ENCODE measurements around the gene TMEM179.

The TMEM179 gene

DNA sequence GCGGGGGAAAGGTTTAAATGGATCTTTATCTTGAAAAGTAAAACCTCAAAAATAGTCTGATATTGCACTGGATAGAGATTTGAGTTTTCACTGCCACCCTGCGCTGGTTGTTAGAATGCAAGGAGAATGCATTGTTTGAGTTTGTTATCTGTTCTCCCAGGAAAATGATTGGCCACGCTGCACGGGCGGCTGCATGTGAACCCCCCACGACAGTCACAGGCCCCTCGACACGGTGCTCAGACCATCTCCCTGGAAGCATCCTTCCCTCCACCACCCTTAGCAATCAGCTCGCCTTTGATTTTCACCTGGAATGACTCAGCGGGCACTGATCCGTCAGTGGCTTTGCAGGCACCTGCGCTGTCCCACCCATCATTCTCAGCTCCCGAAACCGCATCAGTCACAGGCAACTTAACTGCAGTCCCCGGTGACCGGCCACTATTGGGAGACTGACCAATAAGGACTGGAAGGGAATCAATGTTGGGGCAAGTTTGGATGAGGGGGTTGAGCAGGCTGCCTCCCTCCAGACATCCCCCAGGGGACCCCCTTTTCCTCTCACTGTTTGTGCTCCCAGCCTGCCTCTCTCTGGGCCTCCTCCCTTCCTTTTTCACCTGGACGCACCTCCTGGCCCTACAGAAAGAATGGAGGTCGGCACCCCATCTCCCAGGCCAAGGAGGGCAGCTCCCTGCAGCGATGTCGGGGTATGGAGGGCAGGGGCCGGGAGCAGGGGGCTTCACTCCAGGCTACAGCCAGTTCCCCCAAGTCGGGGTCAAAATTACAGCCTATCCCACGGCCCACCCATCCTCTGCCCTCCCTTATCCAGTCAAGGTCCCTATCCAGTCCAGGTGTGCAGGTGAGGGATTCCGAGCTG, 53.5 kb downstream of the TMEM179 start:
- no peak overlapping the region for H3K27ac ChIP-seq
- TF ChIP-seq, protein P1, sequence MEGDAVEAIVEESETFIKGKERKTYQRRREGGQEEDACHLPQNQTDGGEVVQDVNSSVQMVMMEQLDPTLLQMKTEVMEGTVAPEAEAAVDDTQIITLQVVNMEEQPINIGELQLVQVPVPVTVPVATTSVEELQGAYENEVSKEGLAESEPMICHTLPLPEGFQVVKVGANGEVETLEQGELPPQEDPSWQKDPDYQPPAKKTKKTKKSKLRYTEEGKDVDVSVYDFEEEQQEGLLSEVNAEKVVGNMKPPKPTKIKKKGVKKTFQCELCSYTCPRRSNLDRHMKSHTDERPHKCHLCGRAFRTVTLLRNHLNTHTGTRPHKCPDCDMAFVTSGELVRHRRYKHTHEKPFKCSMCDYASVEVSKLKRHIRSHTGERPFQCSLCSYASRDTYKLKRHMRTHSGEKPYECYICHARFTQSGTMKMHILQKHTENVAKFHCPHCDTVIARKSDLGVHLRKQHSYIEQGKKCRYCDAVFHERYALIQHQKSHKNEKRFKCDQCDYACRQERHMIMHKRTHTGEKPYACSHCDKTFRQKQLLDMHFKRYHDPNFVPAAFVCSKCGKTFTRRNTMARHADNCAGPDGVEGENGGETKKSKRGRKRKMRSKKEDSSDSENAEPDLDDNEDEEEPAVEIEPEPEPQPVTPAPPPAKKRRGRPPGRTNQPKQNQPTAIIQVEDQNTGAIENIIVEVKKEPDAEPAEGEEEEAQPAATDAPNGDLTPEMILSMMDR (conservative IDR thresholded peaks at IDR 0.05), result peak; percentile 70

DNA sequence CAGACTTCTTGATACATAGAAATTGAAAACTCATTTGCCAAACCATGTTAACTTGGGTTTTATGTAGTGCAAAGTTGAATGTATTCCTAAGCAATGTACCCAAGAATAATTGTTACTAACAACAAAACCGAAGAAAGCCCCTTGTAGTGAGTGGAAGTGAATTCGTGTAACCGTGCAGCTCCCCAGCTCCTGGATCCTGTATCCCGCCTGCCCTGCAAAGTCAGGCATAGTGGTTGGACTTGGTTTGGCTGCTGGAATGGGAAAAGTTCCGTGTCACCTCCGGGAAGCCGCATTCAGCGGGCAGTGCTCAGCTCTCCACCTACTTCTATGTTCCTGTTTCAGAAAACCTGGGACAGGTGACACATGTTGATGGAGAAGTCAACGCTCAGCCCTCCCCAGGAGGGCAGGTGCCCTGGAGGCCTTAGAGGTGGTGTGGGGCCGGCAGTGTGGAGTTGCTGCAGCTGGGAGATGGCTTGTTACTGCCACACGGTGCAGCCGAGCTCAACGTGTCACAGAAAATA, 54.2 kb downstream of the TMEM179 start:
- no peak overlapping the region for H3K27ac ChIP-seq
- TF ChIP-seq, protein P1 (conservative IDR thresholded peaks at IDR 0.05), result no peak

DNA sequence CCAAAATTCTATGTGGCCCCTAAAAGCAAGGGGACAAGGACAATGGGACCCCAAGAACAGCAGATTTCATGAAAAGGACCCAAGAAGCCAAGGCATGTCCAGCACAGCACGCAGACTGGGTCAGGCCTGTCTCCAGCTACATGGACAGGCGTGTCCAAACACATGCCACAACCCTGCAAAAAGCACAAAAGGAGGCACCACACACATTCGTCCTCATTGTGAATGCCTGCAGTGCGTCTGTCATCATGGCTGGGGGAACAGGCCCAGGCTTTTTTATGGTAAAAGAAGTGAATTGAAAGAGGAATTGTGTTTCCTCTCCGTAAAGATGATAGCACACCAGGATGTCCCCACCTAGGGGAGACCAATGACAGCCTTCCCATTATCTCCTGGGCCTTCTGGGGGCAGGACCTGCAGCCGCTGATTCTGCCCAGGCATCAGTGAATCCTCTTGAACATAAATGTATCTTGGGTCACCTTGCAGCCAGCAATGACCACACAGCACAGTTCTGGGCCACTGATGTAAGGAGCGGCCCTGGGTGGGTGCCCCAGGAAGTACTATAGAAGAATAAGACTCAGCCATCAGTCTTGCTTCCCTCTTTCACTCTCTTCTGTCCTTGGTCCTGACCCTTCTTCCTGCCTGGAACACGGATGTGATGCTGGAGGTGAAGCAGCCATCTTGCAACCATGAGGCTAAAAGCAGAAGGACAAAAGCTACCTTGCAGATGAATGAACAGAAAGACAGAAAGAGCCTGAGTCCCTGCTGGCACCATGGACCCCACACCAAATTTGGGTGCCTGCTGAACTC, 54.8 kb downstream of the TMEM179 start:
- TF ChIP-seq, protein P1 (conservative IDR thresholded peaks at IDR 0.05), result no peak
- no peak overlapping the region for H3K27ac ChIP-seq

DNA sequence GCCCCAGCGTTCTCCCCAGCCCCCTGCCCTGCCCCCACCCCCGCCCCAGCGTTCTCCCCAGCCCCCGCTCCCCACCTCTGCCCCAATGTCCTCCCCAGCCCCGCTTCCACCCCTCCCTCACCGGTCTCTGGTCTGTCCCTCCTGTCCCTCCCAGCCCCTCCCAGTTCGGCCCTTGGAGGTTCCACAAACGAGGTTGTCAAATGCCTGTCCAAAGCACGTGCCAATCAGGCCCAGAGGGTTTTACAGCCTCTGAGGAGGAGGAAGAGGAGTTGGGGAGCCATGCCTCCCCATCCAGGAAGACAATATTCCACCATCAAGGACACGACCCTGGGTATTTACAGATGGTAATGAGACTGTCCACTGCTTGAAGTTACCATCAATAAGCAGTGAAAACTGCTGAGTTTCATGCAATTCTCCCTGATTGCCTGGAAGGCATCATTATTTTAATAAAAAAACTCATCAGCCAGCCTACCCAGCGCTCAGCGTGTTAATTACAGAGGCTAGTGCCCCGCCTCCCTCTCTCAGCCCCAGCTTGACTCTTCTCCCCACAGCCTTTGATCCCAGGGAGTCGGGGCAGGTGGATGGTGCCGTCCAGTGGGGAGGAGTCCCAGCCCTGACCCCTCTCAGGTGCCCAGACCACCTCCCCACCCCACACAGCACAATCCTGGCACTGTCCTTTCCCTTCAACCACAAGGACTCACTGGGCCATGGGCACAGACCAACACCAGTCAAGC, 55.6 kb downstream of the TMEM179 start:
- TF ChIP-seq, protein P1 (conservative IDR thresholded peaks at IDR 0.05), result no peak
- no peak overlapping the region for H3K27ac ChIP-seq

DNA sequence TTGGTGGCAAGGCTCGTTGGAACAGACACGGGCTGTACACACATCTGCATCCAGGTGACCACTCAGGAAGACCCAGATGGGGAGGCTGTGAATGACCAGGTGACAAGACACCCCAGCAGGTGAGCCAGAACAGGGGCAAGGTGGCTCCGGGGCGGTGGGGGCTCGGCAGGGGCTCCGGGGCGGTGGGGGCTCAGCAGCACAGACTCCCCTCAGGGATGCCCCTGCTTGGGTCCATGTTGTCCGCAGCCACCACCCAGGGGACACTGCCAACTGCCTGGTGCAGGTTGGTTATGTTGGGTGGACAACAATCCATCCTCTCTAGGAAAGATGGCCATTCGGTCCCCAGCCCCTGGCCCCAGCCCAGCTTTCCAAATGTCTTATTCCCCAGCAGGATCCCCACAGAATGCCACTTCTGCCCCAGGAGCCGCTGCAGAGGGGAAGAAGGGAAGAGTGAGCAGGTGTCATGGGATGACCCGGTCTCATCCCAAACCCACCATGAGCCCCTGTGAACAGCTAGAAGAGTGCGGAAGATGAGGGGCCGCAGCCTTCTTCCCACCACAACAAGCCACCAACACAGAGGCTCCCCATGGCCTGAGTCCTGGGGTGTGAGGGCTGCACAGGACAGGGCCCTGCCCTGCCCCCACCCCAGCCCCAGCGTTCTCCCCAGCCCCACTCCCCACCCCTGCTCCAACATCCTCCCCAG, 56.4 kb downstream of the TMEM179 start:
- TF ChIP-seq, protein P1 (conservative IDR thresholded peaks at IDR 0.05), result no peak
- H3K27ac ChIP-seq, result no peak overlapping the region

DNA sequence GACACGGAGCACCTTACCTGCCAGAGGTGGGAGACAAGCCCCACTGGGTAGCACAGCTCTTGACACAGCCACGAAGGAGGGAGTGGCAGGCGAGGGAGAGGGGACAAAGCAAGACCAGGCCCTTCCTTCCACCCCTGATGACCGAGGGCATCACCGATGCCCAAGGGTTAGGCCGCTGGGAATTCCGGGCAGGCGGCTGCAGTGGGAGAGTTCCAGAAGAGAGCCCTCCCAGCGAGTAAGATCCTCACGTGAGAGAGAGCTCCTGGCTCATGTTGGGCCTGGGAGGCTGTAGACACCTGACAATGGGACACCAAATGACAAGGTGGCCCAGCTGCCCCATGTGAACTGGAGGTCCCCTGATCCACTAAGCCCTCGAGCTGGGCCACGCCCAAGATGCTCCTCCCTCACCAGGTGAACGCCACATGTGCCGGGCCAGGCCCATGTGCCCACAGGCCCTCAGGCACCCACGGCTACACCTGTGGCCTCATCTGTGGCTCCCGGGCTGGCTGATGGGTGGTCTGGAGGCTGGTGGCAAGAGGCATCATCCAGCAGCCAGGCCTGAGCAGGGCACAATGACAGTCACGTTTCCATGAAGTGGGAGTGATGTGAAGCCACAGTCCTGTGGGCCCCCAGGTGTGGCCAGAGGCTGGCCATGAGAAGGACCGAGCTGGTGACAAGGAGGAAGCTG, 57.1 kb downstream of the TMEM179 start:
- TF ChIP-seq, protein P1 (conservative IDR thresholded peaks at IDR 0.05), result no peak
- no peak overlapping the region for H3K27ac ChIP-seq

Measured in VCaP (cell line).